NCI-H187 treated with DMSO at 0.1 percent for 48 hours (cell line): ENCODE measurements around the gene MBLAC1.

Experiments used
- DNase-seq: peaks from one replicate; lab custom pipeline; 2025; lab: John Stamatoyannopoulos, UW

The MBLAC1 gene

GRCh38 chr7:100171087-100171681, 44.4 kb downstream of the MBLAC1 start:
- no peak for DNase-seq

- DNase-seq = no peak
These were observed 45.1 kb downstream of the MBLAC1 start for GRCh38 chr7:100171840-100172239.

GRCh38 chr7:100173806-100174495, 47.2 kb downstream of the MBLAC1 start:
- DNase-seq = no peak

- no peak for DNase-seq
These were observed 47.8 kb downstream of the MBLAC1 start for GRCh38 chr7:100174582-100174981.

- no peak for DNase-seq
These were observed 48.6 kb downstream of the MBLAC1 start for GRCh38 chr7:100175296-100175935.

GRCh38 chr7:100176096-100177044, 49.6 kb downstream of the MBLAC1 start:
- DNase-seq = no peak

GRCh38 chr7:100177045-100178001, 50.6 kb downstream of the MBLAC1 start, which contains the start of the genes GPC2 and STAG3:
TSS of gene GPC2 (minus strand) at chr7:100177381. CDS start at chr7:100177199, 182 bp downstream.
TSS of gene STAG3 (plus strand) at chr7:100177918. CDS start at chr7:100180557, 2,639 bp downstream.
- peak; percentile 93 for DNase-seq
